Fibroblast of upper back skin (primary cell): ENCODE data around the gene SPON1.
A peak's percentile ranks its signal among the peaks of the same experiment; 100 is the strongest.

Experiments used
- DNase-seq: peaks from one replicate; pipeline ENCODE4 v3.0.0-alpha.2; 2013

The SPON1 gene

DNA sequence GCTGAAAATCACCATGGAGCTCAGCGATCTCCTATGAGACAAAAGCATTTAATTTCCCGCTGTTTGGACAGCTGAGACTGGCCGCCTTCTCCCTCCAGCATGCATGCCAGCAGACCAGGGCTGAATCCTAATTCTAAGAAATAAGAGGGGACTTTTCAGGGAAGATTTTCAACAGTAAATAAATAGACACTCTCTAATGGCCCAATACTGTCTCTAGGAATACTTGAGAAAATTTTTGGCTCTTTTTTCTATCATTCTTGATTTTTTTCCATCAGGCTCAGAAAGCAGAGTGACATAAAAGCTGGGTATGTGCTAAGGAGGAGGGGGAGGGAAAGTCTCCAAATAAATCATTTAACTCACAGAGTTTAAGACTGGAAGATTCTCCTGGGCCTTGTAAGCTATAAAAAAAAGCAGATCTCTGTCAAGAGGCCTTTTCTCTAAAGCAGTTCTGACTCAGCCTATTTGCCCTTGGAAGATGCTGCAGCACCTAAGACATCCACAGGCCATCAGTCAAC, 17.6 kb upstream of the SPON1 start:
- DNase-seq: peak; percentile 58

GRCh38 chr11:13947379-13947778, 15.1 kb upstream of the SPON1 start:
- peak; percentile 25 for DNase-seq

DNA sequence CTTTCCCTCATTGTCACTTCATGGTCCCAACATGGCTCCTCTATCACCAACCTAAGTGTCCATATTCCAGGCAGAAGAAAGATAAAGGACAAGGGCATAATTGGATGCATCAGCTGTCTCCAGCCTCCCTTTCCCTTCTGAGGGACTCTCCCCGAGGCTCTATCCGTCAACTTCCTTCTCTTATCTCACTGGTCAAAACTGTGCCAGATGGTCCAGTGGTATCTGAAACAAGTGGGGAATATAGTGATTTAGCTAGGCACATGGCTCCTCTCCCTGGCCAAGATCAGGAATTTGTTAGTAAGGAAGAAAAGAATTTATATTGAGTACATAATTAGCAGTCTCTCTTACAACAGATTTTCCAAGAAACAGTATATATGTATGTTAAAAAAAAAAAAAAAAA, 12.6 kb upstream of the SPON1 start:
- DNase-seq: no peak

DNA sequence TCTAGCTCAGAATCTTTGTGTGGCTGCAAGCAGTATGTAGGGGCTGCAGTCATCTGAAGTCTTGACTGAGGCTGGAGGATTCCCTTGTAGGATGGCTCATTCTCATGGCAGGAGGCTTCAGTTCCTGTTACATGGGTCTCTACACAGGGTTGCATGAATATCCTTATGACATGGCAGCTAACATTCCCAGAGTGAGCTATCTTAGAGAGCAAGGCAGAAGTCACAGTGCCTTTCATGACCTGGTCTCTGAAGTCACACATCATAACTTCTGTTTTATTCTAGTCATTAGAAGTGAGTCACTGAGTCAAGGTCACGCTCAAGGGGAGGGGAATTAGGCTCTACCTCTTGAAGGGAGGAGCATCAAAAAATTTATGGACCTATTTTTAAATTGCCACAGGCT, 10.3 kb upstream of the SPON1 start:
- DNase-seq: no peak

DNA sequence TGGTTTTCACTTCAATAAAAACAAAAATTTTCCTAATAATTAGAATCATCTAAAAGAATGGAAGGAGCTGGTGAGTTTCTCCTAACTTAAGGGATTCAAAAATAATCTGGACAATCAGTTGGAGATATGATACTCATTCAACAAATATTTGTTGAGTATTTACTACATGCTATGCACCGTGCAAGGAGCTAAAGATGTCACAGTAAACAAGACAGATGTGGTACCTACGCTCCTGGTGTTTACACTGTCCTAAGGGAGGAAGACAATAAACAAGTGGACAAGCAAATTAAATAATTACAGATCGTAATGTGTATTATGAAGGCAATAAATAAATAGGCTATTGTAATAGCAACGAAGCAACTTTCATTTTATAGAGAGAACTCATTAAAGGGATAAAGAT, 9.9 kb upstream of the SPON1 start:
- DNase-seq: no peak

DNA sequence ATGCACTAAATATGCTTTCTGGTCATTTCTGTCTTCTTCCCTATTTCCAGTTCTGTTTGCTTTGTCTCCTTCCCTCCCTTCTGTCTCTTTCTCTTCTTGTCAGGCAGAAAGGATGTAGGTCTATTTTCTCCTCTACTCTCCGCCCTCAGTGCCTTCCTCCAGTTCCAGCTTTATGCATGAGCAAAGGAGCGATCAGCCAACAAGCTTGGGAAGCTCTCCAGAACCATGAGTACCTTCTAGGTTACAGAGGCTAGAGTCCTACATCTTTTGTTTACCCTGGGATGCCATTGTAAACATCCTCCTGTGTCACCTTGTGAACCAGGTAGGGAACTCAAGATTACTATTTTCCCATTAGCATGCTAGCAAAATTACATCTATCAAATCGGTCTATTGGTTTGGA, 7.9 kb upstream of the SPON1 start:
- DNase-seq: no peak

GRCh38 chr11:13955971-13956421, 6.5 kb upstream of the SPON1 start:
- DNase-seq: peak; percentile 63

GRCh38 chr11:13956988-13957387, 5.5 kb upstream of the SPON1 start:
- DNase-seq: no peak

DNA sequence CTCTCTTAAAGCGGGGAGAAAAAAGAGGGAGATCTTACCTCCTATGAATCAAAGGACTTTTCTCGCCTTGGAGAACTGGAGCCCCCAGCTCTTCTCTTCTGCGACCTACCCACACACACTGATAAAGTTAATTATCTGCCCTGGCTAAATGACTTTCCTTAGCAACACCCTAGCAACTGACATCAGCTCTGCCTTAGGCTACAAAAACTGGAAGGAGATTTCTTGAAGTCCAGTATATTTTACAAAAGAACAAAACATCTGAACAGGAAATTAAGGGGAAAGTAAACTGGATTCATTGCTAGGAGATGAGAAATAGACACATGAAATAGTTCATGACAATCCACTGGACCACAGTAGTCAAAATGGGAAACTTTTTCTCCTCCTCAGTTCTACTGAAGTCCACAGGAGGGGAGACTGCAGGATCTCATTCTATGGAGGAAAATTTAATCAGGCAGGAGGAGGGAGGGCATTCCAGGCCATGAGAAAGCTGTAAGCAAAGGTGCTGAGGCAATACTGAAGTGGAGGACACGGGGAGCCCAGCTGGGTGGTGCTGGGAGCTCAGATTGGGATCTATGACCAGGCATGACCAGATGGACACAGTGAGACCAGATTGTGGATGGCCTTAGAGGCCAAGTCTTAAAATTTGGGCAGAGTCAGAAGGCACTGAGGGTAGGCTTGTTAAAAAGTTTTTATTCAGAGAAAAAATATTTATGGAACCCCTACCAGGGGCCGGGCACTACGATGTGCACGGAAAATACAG, 3.7 kb upstream of the SPON1 start:
- DNase-seq: no peak

DNA sequence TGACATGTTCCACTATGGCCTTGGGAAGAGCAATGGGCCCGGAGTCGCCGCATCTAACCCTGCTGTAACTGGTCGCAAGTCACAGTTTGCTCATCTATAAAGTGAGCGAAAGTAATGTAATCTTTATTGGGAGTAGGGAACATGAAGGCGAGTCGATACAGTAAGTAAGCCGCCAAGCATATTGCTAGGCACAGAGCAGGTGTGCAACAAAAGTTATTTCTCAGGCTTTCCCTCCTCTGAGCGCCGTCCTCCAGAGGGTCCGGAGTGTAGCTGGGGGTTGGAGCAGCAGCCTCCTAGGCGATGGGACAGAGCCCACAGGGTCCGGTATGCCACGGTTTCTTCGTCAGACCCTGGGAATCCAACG, 343 bp upstream of the SPON1 start:
- DNase-seq: no peak

GRCh38 chr11:13963169-13963948, 836 bp downstream of the SPON1 start:
- DNase-seq: no peak

DNA sequence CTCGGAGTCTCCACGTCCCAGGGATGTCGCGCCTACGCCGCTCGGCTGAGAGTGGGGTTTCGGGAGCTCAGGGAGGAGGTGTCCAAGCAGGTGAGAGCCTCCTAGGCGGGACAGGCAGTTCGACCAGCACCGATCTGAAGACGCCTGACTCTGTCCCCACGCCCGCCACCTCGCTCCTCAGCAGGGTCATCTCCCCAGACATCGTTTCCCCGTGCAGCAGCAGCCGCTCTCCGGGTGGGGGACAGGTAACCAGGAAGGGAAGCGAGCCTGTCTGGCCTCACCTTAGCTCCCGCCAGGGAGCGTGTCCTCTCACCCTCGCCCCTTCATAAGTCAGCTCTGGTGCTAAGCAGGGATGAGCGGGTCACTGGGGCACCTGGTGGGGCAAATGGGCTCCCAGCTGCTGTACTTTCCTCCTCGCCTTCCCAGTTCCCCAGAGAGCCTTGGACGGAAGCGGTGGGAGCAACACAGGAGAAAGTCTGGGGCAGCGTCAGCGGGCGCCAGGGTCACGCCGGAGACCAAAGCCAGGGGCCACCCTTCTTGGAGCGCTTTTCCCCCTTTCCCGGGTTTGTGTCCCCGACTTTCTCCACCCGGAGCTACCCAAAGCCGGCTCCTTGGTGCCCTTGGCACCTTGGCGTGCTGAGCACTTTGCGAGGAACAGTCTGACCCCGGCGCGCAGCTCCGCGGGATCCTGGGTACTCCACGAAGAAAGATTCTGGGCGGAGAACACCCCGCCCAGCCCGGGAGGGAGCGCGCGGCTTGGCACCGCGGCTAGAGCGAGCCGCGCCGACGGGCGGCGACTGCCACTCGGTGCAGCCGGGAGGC, 1.6 kb downstream of the SPON1 start:
- no peak for DNase-seq

GRCh38 chr11:13964771-13965074, 2.2 kb downstream of the SPON1 start:
- no peak for DNase-seq

- DNase-seq: no peak
Measured at GRCh38 chr11:13965337-13965736, 2.8 kb downstream of the SPON1 start.

DNA sequence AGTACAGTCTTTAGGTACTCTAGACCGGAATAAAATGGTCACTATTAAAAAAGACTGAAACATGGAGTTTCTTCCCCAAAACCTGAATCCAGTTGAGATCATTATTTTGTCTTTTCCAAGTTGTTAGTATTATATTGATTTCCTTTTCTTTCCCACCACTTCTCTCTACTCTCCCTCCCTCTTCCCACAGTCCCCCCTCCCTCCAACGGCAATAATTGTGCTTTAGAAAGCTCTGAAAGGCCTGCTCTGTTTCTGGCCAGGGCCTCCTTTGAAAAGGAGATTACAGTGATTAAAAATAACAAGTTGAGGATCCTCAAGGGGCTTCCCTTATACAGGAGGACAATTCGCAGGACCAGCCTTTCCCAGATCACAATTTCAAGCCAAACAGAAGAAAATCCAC, 3.5 kb downstream of the SPON1 start:
- no peak for DNase-seq

GRCh38 chr11:13966486-13966885, 4.0 kb downstream of the SPON1 start:
- DNase-seq: no peak

DNA sequence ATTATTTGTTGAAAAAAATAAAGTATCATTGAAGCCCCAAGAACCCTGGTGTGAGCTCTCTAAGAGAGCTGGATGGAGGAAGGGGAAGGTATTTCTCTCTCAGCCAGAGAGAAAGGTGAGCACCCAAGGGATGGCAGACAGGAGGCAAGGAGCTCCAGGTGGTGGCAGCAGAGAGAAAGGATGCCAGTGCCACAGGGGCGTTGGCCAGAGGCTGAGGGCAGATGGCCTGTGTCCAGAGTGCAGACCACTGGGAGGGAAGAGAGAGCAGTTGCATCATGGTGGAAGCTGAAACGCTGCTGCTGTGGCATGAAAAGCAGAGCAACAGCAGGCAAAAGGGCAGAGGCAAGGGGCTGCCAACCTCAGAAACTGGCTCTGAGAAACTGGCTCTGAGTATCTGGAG, 8.5 kb downstream of the SPON1 start:
- DNase-seq: no peak

GRCh38 chr11:13972043-13972910, 9.8 kb downstream of the SPON1 start:
- DNase-seq: peak; percentile 41

GRCh38 chr11:13972944-13973343, 10.4 kb downstream of the SPON1 start:
- DNase-seq: no peak

DNA sequence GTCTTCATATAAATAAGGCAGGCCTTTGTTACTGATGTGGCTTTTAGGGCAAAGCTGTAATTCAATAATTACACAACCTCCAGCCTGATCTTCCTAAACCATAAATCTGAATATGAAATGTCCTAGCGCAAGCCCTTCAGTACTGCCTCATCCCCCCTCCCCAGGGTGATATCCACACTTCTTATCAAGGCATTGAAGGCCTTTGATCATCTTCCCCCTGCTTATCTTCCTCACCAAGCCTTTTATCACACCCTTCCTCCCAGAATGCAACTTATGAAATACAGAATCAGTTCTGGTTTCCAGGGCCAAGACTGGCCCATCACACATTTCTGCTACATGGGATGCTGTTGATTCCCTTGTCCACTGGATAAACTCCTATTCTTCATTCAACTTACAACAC, 12.1 kb downstream of the SPON1 start:
- DNase-seq: no peak

- DNase-seq: peak; percentile 56
Measured at GRCh38 chr11:13983081-13983751, 20.7 kb downstream of the SPON1 start.
